Fibroblast of the aortic adventitia (primary cell): ENCODE data around the gene FAM181A. TPM values are rescaled to one million over a fixed set of nuclear protein-coding genes. Genes with fewer than 3 reads are reported as not detected.

Experiments used
- DNase-seq: peaks from one replicate; pipeline ENCODE4 v3.0.0-alpha.2; 2010; ENCODE audit warnings: low read depth
- H3K4me3 ChIP-seq: 2 replicates; pipeline ENCODE4 v1.5.1; 2011; ENCODE audit warnings: low read depth, mild to moderate bottlenecking, control low read depth, low read length, moderate library complexity
- total RNA-seq: library from RNA; depleted of rRNA; stranded (reverse); fragments of >200 nt; gene quantifications from 2 replicates; pipeline ENCODE4 v1.2.3, GENCODE V29; 2012; ENCODE audit warnings: low replicate concordance
- TF ChIP-seq, protein P1 (sequence below): IDR thresholded peaks from 2 replicates; pipeline ENCODE4 v1.5.1; 2011; ENCODE audit warnings: mild to moderate bottlenecking, low read length, control low read depth, inconsistent platforms; ENCODE audit not compliant: insufficient read depth

FAM181A gene
- total RNA-seq, 1 donor = not detected

GRCh38 chr14:93957751-93958566 lies 30.8 kb downstream of the FAM181A start:
- H3K4me3 ChIP-seq = no peak overlapping the region
- TF ChIP-seq, protein P1, sequence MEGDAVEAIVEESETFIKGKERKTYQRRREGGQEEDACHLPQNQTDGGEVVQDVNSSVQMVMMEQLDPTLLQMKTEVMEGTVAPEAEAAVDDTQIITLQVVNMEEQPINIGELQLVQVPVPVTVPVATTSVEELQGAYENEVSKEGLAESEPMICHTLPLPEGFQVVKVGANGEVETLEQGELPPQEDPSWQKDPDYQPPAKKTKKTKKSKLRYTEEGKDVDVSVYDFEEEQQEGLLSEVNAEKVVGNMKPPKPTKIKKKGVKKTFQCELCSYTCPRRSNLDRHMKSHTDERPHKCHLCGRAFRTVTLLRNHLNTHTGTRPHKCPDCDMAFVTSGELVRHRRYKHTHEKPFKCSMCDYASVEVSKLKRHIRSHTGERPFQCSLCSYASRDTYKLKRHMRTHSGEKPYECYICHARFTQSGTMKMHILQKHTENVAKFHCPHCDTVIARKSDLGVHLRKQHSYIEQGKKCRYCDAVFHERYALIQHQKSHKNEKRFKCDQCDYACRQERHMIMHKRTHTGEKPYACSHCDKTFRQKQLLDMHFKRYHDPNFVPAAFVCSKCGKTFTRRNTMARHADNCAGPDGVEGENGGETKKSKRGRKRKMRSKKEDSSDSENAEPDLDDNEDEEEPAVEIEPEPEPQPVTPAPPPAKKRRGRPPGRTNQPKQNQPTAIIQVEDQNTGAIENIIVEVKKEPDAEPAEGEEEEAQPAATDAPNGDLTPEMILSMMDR = no peak
- DNase-seq = no peak

DNA sequence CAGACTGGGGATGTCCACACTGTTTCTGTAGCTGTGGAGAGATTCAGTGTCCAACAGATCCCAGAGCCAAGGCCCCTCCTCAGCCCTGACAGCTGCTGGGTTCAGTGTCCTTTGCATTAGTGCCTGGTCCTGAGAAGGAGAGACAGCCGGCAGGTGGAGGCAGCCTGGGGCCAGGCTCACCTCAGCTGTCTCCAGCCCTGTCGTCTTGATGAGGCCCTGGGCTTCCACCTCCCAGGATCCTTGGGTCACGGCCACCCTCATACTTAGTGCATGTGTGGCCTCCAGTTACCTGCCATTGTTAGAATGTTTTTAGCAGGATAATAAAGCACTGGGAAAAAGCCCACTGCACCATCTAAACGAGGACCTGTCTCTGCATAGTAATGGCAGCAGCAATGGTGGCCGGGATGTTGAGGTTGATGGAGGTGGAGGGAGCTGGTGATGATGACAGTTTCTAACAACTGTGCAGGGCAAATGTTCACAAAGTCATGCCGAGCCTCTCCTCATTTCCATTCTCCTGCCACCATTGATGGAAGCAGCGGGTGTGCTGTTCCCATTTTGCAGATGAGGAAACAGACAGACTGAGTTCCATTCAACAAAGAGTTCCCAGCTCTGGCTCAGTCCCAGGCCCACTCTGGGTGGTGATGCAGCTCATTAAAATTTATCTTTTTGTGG lies 31.6 kb downstream of the FAM181A start:
- no peak overlapping the region for H3K4me3 ChIP-seq
- no peak for DNase-seq
- TF ChIP-seq, protein P1 = no peak

DNA sequence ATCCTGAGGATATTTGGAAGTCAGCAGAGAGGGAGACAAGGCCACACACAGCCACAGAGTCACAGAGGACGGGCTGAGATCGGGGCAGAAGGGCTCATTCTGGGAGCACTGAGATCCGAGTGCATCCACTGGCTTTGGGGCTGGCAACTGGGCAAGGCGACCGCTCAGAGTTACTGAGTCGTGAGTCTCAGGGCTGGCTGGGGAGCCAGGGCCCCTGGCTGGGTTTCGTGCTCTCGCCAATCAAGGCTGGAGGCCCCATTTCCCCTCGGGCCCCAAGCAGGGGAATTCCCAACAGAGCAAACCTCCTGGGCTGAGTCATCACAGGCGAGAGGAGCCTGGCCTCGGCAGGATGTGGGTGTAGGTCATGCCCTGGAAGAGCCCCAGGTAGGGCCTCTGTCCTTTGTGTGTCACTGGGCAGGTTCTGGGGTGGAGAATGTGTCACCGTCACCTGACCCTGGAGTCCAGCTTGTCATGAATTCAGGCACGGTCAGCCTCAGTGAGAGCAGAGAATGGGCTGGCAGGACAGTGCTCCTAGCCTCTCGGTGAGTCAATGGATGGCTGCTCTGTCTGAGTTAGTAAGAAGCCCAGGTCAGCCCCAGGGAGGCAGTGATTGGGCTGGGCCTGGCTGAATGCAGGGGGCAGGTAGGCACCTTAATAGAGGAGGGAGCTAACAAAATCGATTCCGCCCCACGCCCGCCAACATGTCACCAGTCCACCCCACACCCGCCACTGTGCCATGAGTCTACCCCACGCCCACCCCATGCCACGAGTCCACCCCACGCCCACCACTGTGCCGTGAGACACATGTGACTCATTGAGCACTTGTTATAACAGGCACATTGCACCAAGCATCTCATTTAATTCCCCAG lies 32.3 kb downstream of the FAM181A start:
- H3K4me3 ChIP-seq = no peak overlapping the region
- DNase-seq = peak; percentile 75
- TF ChIP-seq, protein P1 = no peak

DNA sequence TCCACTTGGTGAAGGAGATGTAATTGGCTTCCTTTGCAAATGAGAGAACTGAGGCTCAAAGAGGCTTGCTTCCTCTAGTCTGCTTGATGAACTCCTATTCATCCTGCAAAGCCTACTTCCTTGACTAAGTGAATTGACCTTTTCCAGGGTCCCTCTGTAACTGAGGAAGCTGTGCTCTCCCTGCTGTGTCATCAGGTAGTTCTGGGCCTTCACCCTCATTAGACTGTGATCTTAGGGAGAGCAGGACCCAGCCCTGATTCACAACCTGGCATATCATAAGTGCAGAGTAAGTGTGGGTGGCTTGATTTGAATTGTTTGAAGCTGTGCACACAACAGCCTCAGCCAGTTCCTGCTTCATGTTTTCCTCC lies 32.9 kb downstream of the FAM181A start:
- TF ChIP-seq, protein P1 = no peak
- no peak for DNase-seq
- H3K4me3 ChIP-seq = no peak overlapping the region

DNA sequence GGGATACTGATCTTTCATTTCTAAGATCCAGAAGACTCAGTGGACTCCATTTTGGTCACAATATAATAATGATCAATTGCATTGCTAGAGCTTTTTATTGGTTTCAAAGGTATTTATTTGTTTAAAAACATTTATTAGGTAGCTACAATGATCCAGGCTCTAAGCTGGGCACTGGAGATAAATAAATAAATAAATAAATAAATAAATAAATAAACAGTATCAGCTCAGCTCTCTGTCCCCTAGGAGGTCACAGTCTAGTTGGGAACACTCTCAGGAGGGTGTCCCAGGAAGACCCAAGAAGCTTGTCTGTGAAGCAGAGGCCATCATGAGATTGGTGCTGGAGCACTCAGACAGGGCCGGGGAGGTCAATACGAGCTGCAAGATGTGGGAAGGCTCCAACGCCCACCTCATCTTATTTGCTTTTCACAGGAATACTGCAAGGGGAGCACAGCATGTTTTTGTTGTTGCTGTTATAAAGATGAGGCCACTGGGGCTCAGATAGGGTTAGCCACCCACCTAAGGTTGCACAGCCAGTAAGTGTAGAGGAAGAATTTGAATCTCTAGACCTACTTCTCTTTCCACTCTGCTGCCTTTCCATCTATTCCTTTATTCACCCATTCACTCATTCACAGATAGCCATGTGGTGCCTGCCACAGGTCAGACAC lies 33.8 kb downstream of the FAM181A start:
- TF ChIP-seq, protein P1 = no peak
- no peak for DNase-seq
- H3K4me3 ChIP-seq = no peak overlapping the region

DNA sequence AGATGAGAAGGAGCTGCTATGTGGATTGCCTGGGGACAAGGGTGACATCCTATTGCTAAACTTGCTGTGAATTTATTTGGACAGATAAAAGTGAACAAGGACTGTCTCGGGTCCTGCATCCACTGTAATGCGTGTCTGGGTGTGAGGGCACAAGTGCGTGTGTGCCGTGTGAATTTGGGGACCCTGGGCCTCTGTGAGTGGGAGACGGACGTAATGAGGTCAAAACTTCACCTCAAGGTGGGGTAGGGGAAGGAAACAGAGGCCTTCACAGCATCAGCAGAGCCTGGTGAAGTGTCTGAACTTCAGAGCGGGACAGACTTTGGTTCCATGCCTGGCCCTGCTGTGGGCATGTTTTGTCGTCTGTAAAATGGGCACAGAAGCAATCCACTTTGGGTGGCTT lies 34.5 kb downstream of the FAM181A start:
- no peak for DNase-seq
- H3K4me3 ChIP-seq = no peak overlapping the region
- TF ChIP-seq, protein P1 = no peak
